ENCODE measurements around the gene KRTAP5-8.

DNA sequence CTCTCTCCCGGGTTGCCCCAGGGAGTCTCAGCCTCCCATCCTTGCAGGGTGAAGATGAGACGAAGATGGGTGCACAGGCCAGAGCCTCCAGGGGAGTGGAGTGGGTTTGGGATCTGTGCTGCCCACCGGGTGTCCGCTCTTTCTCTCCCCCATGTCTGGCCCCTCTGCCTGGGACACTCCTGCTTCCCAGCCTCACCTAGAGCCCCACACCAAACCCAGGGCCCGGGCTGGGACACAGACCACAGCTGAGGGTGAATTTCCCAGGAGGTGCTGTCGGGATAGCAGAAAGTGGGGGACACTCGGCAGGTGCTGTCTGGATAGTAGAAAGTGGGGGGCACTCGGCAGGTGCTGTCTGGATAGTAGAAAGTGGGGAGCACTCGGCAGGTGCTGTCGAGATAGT, 35.8 kb upstream of the KRTAP5-8 start:
- TF ChIP-seq, protein P1, sequence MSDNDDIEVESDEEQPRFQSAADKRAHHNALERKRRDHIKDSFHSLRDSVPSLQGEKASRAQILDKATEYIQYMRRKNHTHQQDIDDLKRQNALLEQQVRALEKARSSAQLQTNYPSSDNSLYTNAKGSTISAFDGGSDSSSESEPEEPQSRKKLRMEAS (IDR thresholded peaks at IDR 0.05), result no peak
- TF ChIP-seq, protein P2, sequence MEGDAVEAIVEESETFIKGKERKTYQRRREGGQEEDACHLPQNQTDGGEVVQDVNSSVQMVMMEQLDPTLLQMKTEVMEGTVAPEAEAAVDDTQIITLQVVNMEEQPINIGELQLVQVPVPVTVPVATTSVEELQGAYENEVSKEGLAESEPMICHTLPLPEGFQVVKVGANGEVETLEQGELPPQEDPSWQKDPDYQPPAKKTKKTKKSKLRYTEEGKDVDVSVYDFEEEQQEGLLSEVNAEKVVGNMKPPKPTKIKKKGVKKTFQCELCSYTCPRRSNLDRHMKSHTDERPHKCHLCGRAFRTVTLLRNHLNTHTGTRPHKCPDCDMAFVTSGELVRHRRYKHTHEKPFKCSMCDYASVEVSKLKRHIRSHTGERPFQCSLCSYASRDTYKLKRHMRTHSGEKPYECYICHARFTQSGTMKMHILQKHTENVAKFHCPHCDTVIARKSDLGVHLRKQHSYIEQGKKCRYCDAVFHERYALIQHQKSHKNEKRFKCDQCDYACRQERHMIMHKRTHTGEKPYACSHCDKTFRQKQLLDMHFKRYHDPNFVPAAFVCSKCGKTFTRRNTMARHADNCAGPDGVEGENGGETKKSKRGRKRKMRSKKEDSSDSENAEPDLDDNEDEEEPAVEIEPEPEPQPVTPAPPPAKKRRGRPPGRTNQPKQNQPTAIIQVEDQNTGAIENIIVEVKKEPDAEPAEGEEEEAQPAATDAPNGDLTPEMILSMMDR (IDR thresholded peaks at IDR 0.05; ENCODE audit: low read depth, low read length, missing input control), result no peak
- TF ChIP-seq SP1 (IDR thresholded peaks at IDR 0.05), result no peak
- no peak for TF ChIP-seq GABPA (IDR thresholded peaks at IDR 0.05 in 1 of 2, conservative IDR thresholded peaks at IDR 0.05 in 1 of 2)
- TF ChIP-seq TAF1 (conservative IDR thresholded peaks at IDR 0.05), result no peak
- TF ChIP-seq, protein P3, sequence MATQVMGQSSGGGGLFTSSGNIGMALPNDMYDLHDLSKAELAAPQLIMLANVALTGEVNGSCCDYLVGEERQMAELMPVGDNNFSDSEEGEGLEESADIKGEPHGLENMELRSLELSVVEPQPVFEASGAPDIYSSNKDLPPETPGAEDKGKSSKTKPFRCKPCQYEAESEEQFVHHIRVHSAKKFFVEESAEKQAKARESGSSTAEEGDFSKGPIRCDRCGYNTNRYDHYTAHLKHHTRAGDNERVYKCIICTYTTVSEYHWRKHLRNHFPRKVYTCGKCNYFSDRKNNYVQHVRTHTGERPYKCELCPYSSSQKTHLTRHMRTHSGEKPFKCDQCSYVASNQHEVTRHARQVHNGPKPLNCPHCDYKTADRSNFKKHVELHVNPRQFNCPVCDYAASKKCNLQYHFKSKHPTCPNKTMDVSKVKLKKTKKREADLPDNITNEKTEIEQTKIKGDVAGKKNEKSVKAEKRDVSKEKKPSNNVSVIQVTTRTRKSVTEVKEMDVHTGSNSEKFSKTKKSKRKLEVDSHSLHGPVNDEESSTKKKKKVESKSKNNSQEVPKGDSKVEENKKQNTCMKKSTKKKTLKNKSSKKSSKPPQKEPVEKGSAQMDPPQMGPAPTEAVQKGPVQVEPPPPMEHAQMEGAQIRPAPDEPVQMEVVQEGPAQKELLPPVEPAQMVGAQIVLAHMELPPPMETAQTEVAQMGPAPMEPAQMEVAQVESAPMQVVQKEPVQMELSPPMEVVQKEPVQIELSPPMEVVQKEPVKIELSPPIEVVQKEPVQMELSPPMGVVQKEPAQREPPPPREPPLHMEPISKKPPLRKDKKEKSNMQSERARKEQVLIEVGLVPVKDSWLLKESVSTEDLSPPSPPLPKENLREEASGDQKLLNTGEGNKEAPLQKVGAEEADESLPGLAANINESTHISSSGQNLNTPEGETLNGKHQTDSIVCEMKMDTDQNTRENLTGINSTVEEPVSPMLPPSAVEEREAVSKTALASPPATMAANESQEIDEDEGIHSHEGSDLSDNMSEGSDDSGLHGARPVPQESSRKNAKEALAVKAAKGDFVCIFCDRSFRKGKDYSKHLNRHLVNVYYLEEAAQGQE (IDR thresholded peaks at IDR 0.05), result no peak
- TF ChIP-seq FOXA2 (IDR thresholded peaks at IDR 0.05), result no peak
- no peak for TF ChIP-seq RAD21 (IDR thresholded peaks at IDR 0.05)
- TF ChIP-seq EGR1 (IDR thresholded peaks at IDR 0.05; ENCODE audit: low read depth in 2 of 2), result no peak
- TF ChIP-seq, protein P4, sequence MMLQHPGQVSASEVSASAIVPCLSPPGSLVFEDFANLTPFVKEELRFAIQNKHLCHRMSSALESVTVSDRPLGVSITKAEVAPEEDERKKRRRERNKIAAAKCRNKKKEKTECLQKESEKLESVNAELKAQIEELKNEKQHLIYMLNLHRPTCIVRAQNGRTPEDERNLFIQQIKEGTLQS (IDR thresholded peaks at IDR 0.05), result no peak
- TF ChIP-seq FOXA1 (IDR thresholded peaks at IDR 0.05), result no peak
